DND-41 (cell line): ENCODE measurements around the gene PRSS27.

Experiments
- EZH2 ChIP-seq: IDR thresholded peaks from 3 replicates; pipeline ENCODE4 v1.6.1; 2012; ENCODE audit warnings: borderline replicate concordance, low read depth, mild to moderate bottlenecking, moderate library complexity, low read length, inconsistent platforms; ENCODE audit not compliant: severe bottlenecking
- TF ChIP-seq, protein P1 (sequence below): IDR thresholded peaks from 2 replicates; pipeline ENCODE4 v1.5.1; 2012; ENCODE audit warnings: borderline replicate concordance, low read length, moderate library complexity, mild to moderate bottlenecking; ENCODE audit not compliant: poor library complexity, severe bottlenecking; ENCODE audit errors: extremely low read depth

DNA sequence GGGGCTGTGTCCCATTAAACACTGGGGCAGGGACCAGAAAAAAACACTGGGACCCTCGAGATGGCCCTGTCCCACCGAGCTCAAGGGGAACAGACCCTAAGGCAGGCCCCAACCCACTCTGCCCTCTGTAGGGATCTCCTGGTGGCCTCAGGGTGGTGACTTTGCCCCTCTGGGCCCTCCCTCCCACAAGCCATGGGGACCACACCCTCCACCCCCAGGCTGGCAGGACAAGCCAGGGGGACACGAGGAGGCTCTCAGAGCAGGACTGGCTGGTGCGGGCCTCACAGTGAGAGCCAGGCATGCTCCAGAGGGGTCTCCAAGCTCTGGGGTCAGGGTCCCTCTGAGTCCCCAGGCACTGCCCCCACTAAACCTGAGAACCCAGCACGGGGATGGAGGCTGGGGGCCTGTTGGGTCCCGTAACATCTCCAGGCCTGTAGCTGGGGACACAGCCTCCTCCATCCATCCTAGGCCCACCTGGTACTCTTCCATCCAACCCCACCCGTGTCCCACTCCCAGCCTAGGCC lies 17.9 kb upstream of the PRSS27 start:
- TF ChIP-seq, protein P1, sequence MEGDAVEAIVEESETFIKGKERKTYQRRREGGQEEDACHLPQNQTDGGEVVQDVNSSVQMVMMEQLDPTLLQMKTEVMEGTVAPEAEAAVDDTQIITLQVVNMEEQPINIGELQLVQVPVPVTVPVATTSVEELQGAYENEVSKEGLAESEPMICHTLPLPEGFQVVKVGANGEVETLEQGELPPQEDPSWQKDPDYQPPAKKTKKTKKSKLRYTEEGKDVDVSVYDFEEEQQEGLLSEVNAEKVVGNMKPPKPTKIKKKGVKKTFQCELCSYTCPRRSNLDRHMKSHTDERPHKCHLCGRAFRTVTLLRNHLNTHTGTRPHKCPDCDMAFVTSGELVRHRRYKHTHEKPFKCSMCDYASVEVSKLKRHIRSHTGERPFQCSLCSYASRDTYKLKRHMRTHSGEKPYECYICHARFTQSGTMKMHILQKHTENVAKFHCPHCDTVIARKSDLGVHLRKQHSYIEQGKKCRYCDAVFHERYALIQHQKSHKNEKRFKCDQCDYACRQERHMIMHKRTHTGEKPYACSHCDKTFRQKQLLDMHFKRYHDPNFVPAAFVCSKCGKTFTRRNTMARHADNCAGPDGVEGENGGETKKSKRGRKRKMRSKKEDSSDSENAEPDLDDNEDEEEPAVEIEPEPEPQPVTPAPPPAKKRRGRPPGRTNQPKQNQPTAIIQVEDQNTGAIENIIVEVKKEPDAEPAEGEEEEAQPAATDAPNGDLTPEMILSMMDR = no peak
- no peak for TF ChIP-seq EZH2
